Body of pancreas (tissue), 4 donors: ENCODE measurements around the gene LRRC8B.

Experiments used
- CTCF ChIP-seq, 7 experiments: fragments of 450-650 bp in 4 of 7; fragments of 200-600 bp in 3 of 7; sonication (generic) in 3 of 7; IDR thresholded peaks; one replicate each; pipeline ENCODE4 v1.5.1; 2016 to 2019; ENCODE audit warnings: antibody characterized with exemption in 7 of 7
- POLR2A ChIP-seq, 3 donors: fragments of 450-650 bp; IDR thresholded peaks; one replicate each; pipeline ENCODE4 v1.6.1; 2016; ENCODE audit warnings: antibody characterized with exemption in 3 of 3, mild to moderate bottlenecking in 2 of 3

- no peak for TF ChIP-seq CTCF (IDR thresholded peaks at IDR 0.05)
- TF ChIP-seq POLR2A (IDR thresholded peaks at IDR 0.05), result no peak
Measured at GRCh38 chr1:89512996-89513720, 11.5 kb upstream of the LRRC8B start.
